Breast epithelium (tissue), 3 donors: ENCODE data around the gene POMGNT1.

Source experiments
- CTCF ChIP-seq, 3 donors: fragments of 450-650 bp; IDR thresholded peaks; one replicate each; pipeline ENCODE4 v1.5.1; 2016 to 2017; ENCODE audit warnings: antibody characterized with exemption in 3 of 3, mild to moderate bottlenecking in 3 of 3, moderate library complexity in 3 of 3
- POLR2A ChIP-seq: fragments of 450-650 bp; IDR thresholded peaks from one replicate; pipeline ENCODE4 v1.6.1; 2016; ENCODE audit warnings: antibody characterized with exemption, mild to moderate bottlenecking, moderate library complexity
- POLR2AphosphoS5 ChIP-seq, 3 donors: sonication (generic); formaldehyde crosslinking; IDR thresholded peaks; one replicate each; pipeline ENCODE4 v1.6.1; 2017; ENCODE audit warnings: antibody characterized with exemption in 3 of 3

DNA sequence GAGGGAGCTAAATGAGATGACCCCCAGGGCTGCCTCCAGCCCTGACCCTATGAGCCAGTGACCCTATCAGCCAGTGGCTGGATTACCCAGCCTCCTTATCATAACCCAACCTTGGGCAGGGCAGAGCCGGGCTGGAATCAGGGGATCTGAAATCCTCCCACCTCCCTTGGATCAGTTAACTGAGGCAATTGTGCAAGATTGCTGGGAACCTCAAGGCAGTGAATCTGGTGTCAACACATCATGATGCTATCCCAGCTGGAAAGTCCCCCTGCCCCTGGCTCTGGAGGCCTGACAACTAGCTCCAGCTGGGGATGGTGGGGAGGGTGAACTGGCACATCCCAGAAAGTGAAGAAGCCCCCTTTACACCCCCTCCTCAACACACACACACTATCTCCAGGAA is 29.8 kb downstream of the POMGNT1 start:
- TF ChIP-seq CTCF (IDR thresholded peaks at IDR 0.05) (no peak), POLR2A (no peak), POLR2AphosphoS5 (IDR thresholded peaks at IDR 0.05) (no peak)
